GM20431 (cell line): ENCODE data around the gene SP140.
"Not testable (repeated sequence)": the region's sequence is repeated elsewhere in the genome, so short reads cannot be mapped to it uniquely, and the experiment has no call there.

Experiments
- in situ Hi-C: fragments of 300-500 bp; cut with MseI, MboI; formaldehyde crosslinking; loops from one replicate; pipeline ENCODE4 v1.15.0; 2020; ENCODE audit warnings: low sequenced_read_pairs; ENCODE audit not compliant: unreplicated experiment

SP140 gene

GRCh38 chr2:230322561-230323384 is 97.2 kb downstream of the SP140 start:
- in situ Hi-C loops, result no loop called here

- in situ Hi-C loops, result no loop called here
These were observed 98.0 kb downstream of the SP140 start for GRCh38 chr2:230323385-230324106.

GRCh38 chr2:230324503-230324902 is 99.0 kb downstream of the SP140 start:
- in situ Hi-C loops, result no loop called here

- in situ Hi-C loops, result no loop called here
These were observed 100.0 kb downstream of the SP140 start for GRCh38 chr2:230325316-230326243.

GRCh38 chr2:230326453-230327417 is 101.2 kb downstream of the SP140 start, which contains the start of gene SP140L:
Gene SP140L, plus strand, starts transcription at chr2:230327193. Its CDS starts 77 bp downstream, at chr2:230327270.
- in situ Hi-C loops, result no loop called here

- in situ Hi-C loops, result no loop called here
These were observed 102.0 kb downstream of the SP140 start for GRCh38 chr2:230327418-230328154.

GRCh38 chr2:230328155-230328458 is 102.6 kb downstream of the SP140 start:
- in situ Hi-C loops, result no loop called here

- in situ Hi-C loops, result no loop called here
These were observed 104.5 kb downstream of the SP140 start for GRCh38 chr2:230329946-230330605.

GRCh38 chr2:230330725-230331124 is 105.2 kb downstream of the SP140 start:
- in situ Hi-C loops, result no loop called here

- in situ Hi-C loops, result no loop called here
These were observed 109.9 kb downstream of the SP140 start for GRCh38 chr2:230335461-230335863.

GRCh38 chr2:230335864-230336506 is 110.4 kb downstream of the SP140 start:
- in situ Hi-C loops, result no loop called here

- in situ Hi-C loops, result not testable (repeated sequence)
These were observed 116.5 kb downstream of the SP140 start for GRCh38 chr2:230341936-230342528.

GRCh38 chr2:230343041-230343624 is 117.6 kb downstream of the SP140 start:
- in situ Hi-C loops, result not testable (repeated sequence)

GRCh38 chr2:230343747-230344146 is 118.2 kb downstream of the SP140 start:
- in situ Hi-C loops, result no loop called here

GRCh38 chr2:230346465-230346864 is 120.9 kb downstream of the SP140 start:
- in situ Hi-C loops, result no loop called here

GRCh38 chr2:230346921-230347533 is 121.5 kb downstream of the SP140 start:
- in situ Hi-C loops, result no loop called here
